HG03064 (cell line): Measurements from ENCODE around the gene ST3GAL3.

Experiments used
- ATAC-seq: cut with Tn5 transposase; IDR thresholded peaks from one replicate; pipeline ENCODE4 v1.9.1; 2021; ENCODE audit warnings: low read depth; ENCODE audit not compliant: unreplicated experiment

ST3GAL3 gene

DNA sequence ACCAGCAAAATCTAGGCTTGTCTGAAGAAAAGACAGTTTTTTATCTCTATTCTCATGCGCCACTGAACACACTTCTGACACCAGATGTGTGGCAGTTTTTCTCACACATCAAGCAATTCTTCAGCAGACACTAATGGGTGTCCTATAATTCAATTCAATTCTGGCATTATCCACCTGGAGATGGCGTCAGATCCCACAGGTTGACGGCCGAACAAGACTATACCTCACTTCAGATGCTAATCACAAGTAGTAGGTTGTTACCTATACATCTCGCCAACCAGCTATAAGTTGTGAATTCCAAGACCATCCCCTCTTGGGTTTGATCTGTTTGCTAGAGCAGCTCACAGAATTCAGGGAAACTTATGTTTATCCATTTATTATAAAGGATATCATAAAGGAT lies 136.3 kb downstream of the ST3GAL3 start:
- no peak for ATAC-seq

DNA sequence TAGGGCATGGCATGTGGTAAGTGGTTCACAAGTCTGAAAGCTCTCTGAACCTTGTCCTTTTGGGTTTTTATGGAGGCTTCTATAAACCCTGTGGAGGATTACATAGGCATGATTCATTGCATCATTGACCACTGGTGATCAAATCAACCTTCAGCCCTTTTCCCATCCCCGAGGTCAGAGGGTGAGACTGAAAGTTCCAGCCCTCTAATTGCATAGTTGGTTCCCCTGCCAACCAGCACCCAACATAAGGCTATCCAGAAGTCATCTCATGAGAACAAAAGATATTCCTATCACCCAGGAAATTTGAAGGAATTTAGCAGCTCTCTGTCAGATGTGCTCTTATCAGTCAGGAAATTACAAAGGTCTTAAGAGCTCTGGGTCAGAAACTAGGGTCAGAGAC lies 136.8 kb downstream of the ST3GAL3 start:
- ATAC-seq = no peak

DNA sequence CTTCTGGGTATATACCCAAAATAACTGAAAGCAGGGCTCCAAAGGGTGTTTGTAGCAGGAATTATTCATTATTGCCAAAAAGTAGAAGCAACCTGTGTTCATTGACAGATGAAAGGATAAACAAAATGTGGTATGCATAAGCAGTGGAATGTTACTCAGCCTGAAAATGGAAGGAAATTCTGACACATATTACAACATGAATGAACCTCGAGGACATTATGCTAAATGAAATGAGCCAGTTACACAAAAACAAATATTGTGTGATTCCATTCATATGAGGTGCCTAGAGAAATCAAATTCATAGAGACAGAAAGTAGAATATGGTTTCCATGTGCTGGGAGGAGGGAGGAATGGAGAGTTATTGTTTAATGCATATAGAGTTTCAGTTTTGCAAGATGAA lies 140.0 kb downstream of the ST3GAL3 start:
- no peak for ATAC-seq

DNA sequence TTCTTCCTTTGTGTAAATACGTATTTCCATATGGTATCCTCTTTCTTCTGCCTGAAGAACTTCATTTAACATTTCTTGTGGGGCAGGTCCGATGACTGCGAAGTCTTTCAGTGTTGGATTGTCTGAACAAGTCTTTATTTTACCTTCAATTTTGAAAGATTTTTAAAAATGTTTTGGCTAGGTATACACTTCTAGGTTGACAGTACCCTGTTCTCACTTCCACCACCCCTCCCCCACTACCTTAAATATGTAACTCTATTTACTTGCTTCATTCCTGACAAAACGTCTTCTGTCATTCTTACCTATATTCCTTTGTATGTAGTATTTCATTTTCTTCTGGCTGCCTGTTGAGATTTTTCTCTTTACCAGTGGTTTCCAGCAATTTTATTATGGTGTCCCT lies 140.5 kb downstream of the ST3GAL3 start:
- ATAC-seq = no peak

DNA sequence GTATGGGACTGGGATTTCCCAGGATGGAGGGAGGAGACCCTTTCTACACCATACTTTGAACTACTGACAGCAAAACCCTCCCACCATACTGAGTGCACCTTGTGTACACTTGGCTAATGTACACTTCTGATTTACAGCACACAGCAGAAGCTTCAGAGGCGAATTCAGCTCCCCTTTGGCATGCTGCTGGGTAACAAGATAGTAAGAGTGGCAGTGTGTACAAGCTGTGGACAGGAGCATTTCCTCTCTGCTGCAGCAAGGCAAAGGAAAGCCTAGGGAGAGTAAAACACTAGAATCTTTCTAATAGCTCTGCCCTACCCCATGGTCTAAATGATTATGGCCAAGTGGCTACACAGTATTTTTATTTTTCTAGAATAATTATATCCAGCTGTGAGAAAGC lies 142.3 kb downstream of the ST3GAL3 start:
- no peak for ATAC-seq

DNA sequence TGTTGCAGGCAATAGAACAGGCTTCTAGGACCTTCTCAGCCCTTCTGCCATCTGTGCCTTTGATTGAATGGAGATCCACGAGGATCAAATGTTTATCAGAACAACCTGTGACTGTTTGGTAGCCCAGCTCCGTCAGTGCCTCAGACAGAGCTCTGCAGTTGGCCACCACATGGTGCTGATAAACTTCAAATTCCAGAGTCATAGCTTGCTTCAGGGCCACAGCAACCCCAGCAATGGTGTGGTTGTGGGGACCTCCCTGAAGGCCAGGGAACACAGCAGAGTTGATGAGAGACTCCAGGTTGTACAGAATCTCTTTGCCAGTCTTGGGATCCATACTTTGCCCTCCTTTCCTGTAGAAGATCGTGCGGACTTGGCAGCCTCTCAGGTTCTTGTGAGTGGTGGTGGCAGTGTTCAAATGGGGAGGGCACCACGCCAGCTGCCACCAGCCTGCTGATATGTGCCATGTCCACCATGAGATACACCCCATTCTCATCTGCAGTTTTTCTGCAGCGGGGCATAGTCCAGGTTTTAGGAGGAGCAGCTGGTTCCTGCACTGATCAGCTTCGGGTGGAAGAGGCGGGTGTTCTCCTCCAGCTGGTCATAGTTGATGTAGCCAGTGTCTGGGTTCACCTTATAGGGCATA lies 143.4 kb downstream of the ST3GAL3 start:
- no peak for ATAC-seq

DNA sequence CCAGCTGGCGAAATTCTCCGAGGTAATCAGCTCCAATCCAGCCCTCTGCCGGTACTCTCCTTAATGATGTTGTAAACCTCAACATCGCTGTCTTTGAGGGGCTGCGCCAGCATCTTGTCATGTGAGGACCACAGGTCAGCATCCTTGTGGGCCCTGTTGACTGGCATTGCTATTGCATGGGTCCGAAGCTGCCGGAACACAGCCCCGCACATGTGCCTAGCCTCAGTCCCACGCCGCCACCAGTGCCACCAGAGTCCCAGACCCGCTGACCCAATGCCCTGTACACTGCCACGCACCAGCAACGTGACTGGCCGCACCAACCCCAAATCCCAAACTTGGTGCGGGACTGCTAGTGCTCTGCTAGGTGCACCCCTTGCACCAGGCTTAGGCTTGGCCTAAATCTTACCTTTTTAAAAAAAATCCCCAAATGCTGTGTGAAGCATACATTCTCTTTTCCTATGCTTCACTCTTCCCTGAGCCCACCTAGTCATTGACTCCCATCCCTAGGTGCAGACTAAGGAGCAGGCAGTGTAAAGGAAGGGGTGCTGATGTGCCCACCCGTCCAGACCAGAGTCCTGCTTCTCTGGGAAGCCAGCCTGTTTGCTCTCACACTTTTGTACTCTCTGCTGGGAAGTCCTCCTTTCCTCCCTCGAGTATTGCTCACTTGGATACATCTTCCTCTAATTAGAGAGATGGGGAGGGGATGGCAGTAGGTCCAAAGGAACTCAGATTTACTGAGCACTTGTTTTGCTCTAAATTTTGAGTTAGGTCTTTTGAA lies 144.4 kb downstream of the ST3GAL3 start:
- no peak for ATAC-seq

DNA sequence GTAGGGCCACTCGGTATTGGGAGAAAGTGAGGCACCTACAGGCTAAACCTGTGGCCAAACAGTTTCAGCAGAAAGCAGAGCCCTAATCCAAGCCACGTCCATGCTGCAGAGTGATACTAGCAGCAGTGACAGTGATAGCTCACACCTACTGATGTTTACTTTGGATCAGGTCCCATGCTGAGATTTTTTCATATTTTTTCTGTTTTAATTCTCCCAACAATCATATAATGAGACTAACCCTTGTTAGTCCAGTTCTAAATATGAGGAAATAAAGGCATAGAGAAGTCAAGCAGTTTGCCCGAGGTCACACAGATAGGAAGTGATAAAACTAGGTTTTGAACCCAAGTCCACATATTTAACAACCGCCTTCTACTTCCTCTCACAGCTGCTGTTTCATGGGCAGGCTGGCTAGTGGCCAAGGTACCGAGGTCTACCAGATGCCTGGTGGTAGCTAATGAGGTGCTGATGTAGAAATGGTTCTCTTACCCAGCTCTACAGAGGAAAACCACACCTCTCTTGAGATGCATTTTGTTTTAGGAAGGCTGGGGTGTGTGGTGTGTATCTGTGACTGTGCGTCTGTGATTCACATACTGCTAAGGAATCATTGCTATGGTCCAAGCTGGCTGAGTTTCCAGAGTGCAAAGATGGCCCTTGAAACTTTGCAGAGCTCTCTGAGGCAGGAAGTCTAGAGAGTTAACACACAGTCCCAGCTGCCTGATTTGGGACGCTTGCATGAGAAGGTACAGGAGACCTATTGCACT lies 146.0 kb downstream of the ST3GAL3 start:
- ATAC-seq = no peak

DNA sequence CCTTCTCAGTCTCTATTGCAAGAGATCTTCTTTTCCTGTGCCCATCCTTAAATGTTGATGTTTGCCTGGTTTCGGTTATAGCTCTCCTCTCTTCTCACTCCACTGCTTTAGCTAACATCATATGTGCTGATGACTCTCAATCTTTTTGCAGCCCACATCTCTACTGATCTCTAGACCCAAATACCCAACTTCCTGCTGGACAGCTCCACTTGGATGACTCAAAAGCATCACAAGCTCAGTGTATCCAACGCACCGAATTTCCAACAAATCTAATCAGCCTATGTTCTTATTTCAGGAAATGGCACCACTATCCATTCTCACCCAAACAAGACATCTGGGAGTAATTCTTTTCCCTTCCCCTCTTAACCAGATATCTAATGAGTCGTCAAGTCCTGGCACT lies 147.1 kb downstream of the ST3GAL3 start:
- no peak for ATAC-seq

DNA sequence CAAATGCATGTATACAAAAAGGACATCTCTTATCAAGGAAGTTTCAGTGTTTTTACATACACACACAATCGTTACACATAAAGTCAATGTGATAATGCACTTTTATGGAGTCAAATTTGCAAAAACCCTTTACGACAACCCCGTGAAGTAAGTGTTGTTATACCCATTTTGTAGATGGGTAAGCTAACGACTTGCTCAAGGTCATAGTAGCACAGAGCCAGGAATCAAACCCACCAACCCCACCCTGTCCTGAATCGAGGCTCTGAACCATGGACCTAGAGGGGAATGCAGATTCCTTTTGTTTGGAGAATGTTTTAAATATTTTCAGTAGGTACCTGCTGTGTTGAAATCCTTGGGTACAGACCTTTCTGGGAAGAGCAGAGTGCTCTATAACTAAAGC lies 148.9 kb downstream of the ST3GAL3 start:
- no peak for ATAC-seq

DNA sequence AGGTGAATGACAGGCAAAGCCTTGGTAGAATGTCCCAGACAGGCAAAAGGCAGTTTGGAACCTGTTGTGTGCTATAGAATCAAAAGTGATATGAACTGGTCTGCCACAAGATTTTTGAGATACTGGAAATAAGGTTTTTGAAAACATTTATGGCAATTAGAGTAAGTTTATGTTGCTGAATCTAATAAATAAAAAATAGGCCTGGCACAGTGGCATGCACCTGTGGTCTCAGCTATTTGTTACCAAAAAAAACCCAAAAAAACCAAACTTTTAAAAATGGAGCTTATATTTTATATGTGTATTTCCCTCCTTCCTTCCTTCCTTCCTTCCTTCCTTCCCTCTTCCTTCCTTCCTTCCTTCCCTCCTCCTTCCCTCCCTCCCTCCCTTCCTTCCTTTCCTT lies 149.8 kb downstream of the ST3GAL3 start:
- ATAC-seq = no peak

DNA sequence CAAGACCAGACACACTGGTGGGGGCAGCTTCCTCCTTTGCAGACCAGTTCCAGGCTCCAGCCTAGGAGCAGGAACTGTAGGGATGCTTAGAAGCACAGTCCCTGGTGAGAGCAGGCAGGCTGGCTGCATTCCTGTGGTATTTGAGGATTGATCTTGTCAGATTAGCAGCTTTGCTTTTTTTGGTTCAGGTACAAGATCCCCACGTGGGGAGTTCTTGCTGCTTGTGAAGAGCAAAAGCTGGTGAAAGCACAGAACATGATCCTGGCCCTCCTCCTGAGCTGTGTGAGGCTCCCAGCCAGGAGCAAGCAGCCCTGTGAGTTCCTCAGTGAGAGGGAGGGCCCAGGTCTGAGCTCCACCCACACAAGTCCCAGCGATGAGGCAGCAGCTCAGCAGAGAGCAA lies 151.0 kb downstream of the ST3GAL3 start:
- no peak for ATAC-seq

DNA sequence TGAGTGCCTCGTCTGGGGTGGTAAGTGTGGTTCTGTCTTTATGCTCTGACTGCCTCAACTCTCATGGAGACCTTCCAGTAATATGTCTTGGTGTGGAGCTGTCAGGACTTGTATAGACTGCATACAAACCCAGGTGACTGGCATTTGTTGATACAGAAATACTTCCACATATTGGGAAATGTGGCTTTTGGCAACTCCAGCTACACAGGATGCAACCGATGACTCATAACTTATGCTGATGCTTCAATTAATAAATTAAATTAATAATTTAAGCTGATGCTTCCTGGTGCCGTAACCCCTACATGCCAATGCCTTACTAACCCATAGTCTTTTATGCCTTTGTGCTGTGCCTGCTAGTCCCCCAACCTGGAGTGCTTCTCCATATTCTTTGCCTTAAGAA lies 154.0 kb downstream of the ST3GAL3 start:
- no peak for ATAC-seq

DNA sequence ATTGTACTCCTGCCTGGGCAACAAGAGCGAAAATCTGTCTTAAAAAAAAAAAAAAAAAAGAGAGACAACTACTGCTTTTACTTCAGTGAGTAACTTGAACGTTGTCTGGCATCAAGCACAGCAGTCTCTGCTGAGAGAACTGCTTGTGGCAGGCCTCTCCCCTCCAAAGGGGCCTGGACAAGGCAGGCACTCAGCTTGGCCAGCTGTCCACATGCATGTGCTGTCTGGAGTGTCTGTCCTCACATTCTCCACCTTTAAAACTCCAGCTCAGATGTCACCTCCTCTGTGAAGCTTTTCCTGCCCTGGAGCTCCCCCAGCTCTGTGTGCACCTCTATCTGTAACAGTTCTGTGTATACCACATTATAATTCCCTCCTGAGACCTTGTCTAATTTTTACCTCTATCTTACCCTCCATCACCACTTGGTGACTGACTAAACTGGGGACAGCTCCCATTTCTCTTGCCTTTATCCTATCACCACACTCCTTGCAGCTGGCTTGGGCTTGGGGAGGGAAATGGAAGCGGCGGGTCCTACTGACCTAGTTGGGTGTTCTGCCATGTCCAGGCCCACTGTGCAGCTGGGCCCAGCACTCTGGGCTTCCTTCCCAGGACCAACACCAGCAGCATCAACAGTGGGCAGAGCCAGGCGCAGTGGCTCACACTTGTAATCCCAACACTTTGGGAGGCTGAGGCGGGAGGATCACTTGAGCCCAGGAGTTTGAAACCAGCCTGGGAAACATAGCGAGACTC lies 154.8 kb downstream of the ST3GAL3 start:
- ATAC-seq = no peak

DNA sequence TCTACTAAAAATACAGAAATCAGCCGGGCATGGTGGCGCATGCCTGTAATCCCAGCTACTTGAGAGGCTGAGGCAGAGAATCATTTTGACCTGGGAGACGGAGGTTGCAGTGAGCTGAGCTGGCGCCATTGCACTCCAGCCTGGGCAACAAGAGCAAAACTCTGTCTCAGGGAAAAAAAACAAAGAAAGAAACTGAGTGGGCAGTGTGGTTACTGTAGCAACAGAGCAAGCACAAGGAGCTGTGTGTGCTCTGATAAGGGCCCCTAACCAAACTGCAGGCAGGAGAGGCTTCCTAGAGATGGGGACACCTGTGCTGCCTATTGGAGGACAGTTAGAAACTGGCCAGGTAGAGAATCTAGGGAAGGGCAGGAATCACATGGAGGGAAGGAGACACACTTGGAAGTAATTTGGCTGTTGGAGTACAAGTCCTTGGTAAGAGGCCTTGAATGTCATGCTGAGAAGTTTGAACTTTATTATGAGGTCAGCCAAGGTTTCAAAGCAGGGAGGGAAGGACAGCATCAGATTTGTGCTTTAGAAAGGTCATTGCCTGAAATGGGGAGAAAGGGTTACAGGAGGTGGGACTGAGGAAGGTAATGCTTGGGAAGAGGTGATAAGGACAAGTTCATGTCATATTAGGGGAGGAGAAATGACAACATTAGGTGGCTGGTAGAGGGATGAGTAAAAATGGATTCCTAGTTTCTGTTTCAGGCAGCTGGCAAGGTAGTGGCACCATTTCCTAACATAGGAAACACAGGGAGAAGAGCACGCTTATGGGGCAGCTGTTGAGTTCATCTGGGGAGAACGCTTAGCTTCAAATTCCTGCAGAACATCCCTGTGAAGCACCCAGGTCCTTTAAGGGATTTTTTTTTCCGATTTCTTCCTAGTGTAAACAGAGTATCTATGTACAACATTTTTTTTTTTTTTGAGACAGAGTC lies 157.0 kb downstream of the ST3GAL3 start:
- ATAC-seq = no peak

DNA sequence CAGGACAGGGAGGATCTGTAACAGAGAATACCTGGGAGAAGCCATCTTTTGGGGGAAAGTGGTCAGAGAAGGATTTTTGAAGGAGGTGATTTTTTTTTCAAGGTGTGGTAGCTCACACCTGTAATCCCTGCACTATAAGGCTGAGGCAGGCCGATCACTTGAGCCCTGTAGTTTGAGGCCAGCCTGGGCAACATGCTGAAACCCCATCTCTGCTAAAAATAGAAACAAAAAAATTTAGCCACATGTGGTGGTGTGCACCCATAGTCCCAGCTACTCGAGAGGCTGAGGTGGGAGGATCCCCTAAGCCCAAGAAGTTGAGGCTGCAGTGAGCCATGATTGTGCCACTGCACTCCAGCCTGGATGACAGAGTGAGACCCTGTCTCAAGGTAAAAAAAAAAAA lies 158.9 kb downstream of the ST3GAL3 start:
- ATAC-seq = no peak

DNA sequence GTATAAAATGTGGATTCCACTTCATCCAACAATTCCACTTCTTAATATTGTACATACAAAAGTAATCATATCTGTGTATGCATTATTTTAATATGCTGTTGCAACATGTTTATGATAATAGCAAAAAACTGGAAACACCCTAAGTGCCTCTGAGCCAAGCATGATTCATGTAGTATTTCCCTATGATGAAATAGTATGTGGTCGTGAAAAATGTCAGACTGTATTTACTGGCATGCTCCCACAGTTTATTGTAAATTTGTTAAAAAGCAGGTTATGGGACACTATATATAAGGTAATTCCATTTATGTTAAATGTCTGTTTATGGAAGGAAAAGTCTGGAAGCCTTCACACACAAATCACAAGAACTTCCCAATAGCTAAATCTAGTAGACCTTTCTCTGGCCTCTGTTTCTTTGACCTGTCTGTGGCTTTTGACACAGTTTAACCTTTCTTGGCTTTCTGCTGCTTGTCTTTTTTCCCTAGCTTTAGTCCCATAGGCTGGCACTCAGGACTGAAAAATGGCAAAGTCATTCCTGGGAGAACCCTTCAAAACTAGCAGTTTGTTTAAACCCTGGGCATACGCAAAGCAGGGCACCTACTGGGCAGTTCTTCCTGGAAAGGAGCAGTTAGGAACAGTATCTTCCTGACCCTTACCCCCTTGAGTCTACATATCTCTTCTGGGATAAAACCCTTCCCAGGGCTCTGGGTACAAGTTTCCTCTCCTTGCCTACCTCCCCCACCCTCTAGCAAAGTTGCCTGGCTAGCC lies 160.8 kb downstream of the ST3GAL3 start:
- no peak for ATAC-seq

DNA sequence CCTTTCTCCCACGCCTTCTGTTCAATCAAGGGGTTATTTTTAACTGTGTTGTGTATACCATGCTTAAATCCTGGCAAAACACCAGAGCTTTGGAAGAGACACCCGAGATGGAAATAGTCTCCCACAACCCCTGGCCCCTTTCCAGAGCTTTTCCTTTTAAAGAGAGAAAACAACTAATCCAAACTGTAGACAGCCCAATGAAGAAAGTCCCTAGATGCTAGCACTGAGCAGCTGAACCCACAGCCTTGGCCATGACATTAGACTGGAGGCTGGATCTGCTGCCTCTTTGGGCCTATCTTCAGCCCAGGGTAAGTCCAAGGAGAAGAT lies 161.4 kb downstream of the ST3GAL3 start:
- no peak for ATAC-seq

DNA sequence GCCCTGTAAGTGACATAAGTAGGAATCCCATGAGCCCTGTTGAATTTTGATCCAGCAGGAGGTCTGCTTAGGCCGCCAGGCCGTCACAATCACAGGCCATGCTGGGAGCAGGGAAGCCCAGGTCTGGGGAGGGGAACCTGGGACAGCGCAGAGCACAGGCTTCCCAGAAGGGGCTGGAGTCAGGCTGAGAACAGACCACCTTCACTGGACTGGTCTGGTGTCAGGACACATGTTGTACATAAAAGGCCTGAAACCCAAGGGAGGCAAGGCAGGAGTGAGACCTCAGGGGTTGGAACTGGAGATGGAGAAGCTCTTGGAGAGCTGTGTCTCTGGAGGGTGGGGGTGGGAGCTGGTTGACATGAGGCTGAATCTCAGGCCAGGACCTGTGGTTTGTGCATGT lies 163.0 kb downstream of the ST3GAL3 start:
- ATAC-seq = no peak
